ENCODE results near the gene TMEM190.

The TMEM190 gene

DNA sequence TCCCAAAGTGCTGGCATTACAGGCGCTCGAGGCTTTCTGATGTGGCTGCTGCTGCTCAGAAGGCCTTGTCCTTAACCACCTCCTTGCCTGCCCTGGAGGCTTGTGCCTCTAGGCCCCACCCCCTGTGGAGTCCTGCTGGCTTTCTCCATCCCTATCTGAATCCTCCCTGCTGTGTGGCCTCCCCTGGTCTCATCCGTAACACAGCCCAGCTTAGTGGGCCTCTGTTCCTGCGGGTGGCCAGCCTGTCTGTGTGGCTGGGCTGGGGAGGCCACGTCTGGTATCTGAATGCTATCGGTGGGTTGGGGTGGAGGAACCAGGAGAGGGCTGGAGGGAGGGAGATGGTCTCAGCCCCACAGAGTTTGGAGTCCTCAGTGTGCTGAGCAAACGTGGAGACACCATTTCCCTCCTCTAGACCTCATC, 13.8 kb downstream of the TMEM190 start (continued):
- no peak for TF ChIP-seq OSR2 (tag by site-specific recombination; IDR thresholded peaks at IDR 0.05)
- TF ChIP-seq ZNF768 (tag by site-specific recombination; IDR thresholded peaks at IDR 0.05), result peak; percentile 44; the same call in 1 of the 2 replicates
- TF ChIP-seq ZNF426 (tag by site-specific recombination; IDR thresholded peaks at IDR 0.05), result no peak
- TF ChIP-seq, protein P1, sequence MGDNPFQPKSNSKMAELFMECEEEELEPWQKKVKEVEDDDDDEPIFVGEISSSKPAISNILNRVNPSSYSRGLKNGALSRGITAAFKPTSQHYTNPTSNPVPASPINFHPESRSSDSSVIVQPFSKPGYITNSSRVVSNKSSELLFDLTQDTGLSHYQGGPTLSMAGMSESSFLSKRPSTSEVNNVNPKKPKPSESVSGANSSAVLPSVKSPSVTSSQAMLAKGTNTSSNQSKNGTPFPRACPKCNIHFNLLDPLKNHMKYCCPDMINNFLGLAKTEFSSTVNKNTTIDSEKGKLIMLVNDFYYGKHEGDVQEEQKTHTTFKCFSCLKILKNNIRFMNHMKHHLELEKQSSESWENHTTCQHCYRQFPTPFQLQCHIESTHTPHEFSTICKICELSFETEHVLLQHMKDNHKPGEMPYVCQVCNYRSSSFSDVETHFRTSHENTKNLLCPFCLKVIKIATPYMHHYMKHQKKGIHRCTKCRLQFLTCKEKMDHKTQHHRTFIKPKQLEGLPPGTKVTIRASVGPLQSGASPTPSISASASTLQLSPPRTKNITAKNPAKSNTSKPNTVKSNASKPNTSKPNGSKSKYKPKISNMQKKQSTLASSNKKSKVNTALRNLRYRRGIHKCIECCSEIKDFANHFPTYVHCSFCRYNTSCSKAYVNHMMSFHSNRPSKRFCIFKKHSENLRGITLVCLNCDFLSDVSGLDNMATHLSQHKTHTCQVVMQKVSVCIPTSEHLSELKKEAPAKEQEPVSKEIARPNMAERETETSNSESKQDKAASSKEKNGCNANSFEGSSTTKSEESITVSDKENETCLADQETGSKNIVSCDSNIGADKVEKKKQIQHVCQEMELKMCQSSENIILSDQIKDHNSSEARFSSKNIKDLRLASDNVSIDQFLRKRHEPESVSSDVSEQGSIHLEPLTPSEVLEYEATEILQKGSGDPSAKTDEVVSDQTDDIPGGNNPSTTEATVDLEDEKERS (tag by site-specific recombination; IDR thresholded peaks at IDR 0.05), result no peak
- TF ChIP-seq ZBTB21 (tag by site-specific recombination; IDR thresholded peaks at IDR 0.05), result no peak
- no peak for TF ChIP-seq ZNF433 (tag by site-specific recombination; IDR thresholded peaks at IDR 0.05; ENCODE audit: low read depth)
- TF ChIP-seq ZBTB8A (tag by site-specific recombination; IDR thresholded peaks at IDR 0.05), result 0 out of 2 replicates have a peak, but pooled peaks have one; percentile 24

DNA sequence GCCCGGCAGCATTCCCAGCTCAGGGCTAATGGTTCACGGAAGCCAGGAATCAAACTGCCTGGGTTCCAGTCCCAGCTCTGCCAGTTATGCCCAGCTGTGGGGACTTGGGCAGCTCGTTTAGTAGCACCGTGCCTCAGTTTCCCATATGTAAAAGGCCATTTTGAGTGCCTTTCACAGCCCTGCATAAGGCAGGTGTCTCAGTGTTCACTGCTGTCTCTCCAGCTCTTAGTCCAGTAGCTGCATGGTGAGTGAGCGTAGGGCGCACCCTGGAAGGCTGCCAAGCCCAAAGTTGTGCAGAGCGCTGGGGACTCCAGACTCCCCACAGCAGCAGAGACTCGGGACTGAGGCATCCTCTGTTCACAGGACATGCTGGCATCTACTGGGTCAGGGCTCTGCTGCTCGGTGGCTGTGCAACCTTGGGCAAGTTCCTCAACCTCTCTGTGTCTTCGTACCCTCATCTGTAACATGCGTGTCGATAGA, 14.6 kb downstream of the TMEM190 start:
- Histone ChIP-seq H3K4me1 (ENCODE audit: control insufficient read depth, insufficient read depth, low read length) (peaks cover 25% of the 10 kb centered on the region), H3K27ac (ENCODE audit: extremely low read depth, low read depth, low read length) (no peak overlapping the region), H3K9me3 (ENCODE audit: control insufficient read depth, insufficient read depth, low read depth, low read length) (no peaks in the 10 kb centered on the region), H3K36me3 (ENCODE audit: control insufficient read depth in 2 of 2, insufficient read depth in 1 of 2, low read length in 2 of 2) (peaks cover 8 to 59% of the 10 kb centered on the region in 2 experiments), H3K4me3 (ENCODE audit: low read depth, low read length) (no peak overlapping the region)
- TF ChIP-seq, protein P2, sequence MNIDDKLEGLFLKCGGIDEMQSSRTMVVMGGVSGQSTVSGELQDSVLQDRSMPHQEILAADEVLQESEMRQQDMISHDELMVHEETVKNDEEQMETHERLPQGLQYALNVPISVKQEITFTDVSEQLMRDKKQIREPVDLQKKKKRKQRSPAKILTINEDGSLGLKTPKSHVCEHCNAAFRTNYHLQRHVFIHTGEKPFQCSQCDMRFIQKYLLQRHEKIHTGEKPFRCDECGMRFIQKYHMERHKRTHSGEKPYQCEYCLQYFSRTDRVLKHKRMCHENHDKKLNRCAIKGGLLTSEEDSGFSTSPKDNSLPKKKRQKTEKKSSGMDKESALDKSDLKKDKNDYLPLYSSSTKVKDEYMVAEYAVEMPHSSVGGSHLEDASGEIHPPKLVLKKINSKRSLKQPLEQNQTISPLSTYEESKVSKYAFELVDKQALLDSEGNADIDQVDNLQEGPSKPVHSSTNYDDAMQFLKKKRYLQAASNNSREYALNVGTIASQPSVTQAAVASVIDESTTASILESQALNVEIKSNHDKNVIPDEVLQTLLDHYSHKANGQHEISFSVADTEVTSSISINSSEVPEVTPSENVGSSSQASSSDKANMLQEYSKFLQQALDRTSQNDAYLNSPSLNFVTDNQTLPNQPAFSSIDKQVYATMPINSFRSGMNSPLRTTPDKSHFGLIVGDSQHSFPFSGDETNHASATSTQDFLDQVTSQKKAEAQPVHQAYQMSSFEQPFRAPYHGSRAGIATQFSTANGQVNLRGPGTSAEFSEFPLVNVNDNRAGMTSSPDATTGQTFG (tag by site-specific recombination; IDR thresholded peaks at IDR 0.05; ENCODE audit: borderline replicate concordance), result no peak
- TF ChIP-seq OVOL3 (tag by site-specific recombination; IDR thresholded peaks at IDR 0.05) (no peak), ZNF768 (tag by site-specific recombination; IDR thresholded peaks at IDR 0.05) (peak; percentile 97), HOXD13 (CRISPR knock-in tag; IDR thresholded peaks at IDR 0.05; ENCODE audit: borderline replicate concordance) (0 out of 2 replicates have a peak, but pooled peaks have one; percentile 34), ZNF777 (tag by site-specific recombination; IDR thresholded peaks at IDR 0.05; ENCODE audit: borderline replicate concordance) (no peak), ZNF140 (tag by site-specific recombination; IDR thresholded peaks at IDR 0.05) (peak; percentile 43; the same call in 1 of the 2 replicates), ZBTB21 (tag by site-specific recombination; IDR thresholded peaks at IDR 0.05) (no peak), ZNF549 (tag by site-specific recombination; IDR thresholded peaks at IDR 0.05) (no peak), ZNF426 (tag by site-specific recombination; IDR thresholded peaks at IDR 0.05) (no peak), ZNF335 (tag by site-specific recombination; conservative IDR thresholded peaks at IDR 0.05) (no peak), KLF8 (tag by site-specific recombination; IDR thresholded peaks at IDR 0.05) (0 out of 2 replicates have a peak, but pooled peaks have one; percentile 8), ZNF23 (tag by site-specific recombination; IDR thresholded peaks at IDR 0.05; ENCODE audit: borderline replicate concordance) (no peak)
- TF ChIP-seq, protein P3, sequence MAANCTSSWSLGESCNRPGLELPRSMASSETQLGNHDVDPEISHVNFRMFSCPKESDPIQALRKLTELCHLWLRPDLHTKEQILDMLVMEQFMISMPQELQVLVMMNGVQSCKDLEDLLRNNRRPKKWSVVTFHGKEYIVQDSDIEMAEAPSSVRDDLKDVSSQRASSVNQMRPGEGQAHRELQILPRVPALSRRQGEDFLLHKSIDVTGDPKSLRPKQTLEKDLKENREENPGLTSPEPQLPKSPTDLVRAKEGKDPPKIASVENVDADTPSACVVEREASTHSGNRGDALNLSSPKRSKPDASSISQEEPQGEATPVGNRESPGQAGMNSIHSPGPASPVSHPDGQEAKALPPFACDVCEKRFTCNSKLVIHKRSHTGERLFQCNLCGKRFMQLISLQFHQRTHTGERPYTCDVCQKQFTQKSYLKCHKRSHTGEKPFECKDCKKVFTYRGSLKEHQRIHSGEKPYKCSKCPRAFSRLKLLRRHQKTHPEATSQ (tag by site-specific recombination; IDR thresholded peaks at IDR 0.05), result no peak
- TF ChIP-seq, protein P4, sequence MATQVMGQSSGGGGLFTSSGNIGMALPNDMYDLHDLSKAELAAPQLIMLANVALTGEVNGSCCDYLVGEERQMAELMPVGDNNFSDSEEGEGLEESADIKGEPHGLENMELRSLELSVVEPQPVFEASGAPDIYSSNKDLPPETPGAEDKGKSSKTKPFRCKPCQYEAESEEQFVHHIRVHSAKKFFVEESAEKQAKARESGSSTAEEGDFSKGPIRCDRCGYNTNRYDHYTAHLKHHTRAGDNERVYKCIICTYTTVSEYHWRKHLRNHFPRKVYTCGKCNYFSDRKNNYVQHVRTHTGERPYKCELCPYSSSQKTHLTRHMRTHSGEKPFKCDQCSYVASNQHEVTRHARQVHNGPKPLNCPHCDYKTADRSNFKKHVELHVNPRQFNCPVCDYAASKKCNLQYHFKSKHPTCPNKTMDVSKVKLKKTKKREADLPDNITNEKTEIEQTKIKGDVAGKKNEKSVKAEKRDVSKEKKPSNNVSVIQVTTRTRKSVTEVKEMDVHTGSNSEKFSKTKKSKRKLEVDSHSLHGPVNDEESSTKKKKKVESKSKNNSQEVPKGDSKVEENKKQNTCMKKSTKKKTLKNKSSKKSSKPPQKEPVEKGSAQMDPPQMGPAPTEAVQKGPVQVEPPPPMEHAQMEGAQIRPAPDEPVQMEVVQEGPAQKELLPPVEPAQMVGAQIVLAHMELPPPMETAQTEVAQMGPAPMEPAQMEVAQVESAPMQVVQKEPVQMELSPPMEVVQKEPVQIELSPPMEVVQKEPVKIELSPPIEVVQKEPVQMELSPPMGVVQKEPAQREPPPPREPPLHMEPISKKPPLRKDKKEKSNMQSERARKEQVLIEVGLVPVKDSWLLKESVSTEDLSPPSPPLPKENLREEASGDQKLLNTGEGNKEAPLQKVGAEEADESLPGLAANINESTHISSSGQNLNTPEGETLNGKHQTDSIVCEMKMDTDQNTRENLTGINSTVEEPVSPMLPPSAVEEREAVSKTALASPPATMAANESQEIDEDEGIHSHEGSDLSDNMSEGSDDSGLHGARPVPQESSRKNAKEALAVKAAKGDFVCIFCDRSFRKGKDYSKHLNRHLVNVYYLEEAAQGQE (tag by site-specific recombination; IDR thresholded peaks at IDR 0.05), result no peak
- ChIA-PET CTCF (interaction anchor here (4.4 kb wide), 1 partner anchor 89 kb away, joined by 20 read pairs; no protein-coding TSS in a partner anchor), POLR2A (interaction anchor here (0.9 to 7.3 kb wide), 7 partner anchors 9 to 132 kb away, joined by 3 to 78 read pairs (median 15); partner anchors contain the start of genes KMT5C and UBE2S)

All from HEK293 (cell line).